ENCODE measurements around the gene CHSY1.

DNA sequence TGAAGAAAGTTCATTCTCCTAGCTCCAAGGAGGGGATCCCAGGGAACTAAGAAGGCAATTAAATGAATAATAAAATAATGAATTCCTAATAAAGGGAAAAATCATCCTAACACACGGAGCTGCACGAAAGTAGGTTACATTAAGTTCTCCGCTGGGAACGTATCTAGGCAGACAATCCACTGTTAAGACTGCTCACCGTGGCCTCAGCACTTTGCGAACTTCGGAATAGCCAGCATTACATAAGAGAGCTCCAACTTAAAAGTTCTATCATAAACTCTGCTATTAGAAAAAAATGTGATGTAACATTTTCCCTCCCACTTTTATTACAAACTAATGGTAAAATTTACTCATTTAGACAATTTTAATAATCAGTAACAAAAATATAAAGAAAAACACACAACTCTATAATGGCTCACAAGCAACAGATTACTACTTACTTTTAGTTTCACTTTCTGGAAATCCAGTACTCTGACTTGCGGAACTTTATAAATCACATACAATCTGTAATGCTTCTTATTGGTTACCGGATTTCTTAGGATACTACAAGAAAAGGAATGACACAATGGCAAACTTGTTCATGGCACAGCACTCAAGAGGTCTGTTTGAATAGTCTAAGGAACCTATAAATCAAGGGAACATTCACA, 34.7 kb upstream of the CHSY1 start:
- TF ChIP-seq, protein P1, sequence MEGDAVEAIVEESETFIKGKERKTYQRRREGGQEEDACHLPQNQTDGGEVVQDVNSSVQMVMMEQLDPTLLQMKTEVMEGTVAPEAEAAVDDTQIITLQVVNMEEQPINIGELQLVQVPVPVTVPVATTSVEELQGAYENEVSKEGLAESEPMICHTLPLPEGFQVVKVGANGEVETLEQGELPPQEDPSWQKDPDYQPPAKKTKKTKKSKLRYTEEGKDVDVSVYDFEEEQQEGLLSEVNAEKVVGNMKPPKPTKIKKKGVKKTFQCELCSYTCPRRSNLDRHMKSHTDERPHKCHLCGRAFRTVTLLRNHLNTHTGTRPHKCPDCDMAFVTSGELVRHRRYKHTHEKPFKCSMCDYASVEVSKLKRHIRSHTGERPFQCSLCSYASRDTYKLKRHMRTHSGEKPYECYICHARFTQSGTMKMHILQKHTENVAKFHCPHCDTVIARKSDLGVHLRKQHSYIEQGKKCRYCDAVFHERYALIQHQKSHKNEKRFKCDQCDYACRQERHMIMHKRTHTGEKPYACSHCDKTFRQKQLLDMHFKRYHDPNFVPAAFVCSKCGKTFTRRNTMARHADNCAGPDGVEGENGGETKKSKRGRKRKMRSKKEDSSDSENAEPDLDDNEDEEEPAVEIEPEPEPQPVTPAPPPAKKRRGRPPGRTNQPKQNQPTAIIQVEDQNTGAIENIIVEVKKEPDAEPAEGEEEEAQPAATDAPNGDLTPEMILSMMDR (IDR thresholded peaks at IDR 0.05): no peak
- TF ChIP-seq POLR2A (IDR thresholded peaks at IDR 0.05): no peak

Data from heart left ventricle (tissue), 13 donors.